Endothelial cell of umbilical vein (primary cell): ENCODE data around the gene NSD1. TPM values are rescaled to one million over a fixed set of nuclear protein-coding genes. Genes with fewer than 3 reads are reported as not detected.

ENCODE experiments used
- BruUV-seq: library from RNA; stranded (reverse); fragments of 400-500 nt; replicated peaks from 2 replicates; lab custom pipeline; 2021; lab: Mats Ljungman, UMichigan
- CTCF ChIA-PET: fragments of 300-600, 350-600 bp; sonication (Branson Sonifier 250); formaldehyde crosslinking; loops from one replicate; lab custom pipeline; 2021; ENCODE audit warnings: antibody characterized with exemption, inconsistent platforms; lab: Charles Lee
- POLR2A ChIA-PET: fragments of 300-600, 350-600 bp; sonication (Branson Sonifier 250); formaldehyde crosslinking; loops from one replicate; lab custom pipeline; 2021; ENCODE audit warnings: antibody characterized with exemption, inconsistent platforms; lab: Charles Lee
- DNase-seq: peaks from one replicate; pipeline ENCODE4 v3.0.0-alpha.2; 2011; ENCODE audit warnings: low read depth, low spot score
- FAIRE-seq: peaks from 2 replicates; lab custom pipeline; 2011; peaks lifted over from hg19 to GRCh38; lab: Jason Lieb, UNC
- H2AFZ ChIP-seq: 2 replicates; pipeline ENCODE4 v1.6.0; 2012; ENCODE audit warnings: low read depth, low read length, control low read depth, inconsistent platforms
- H3K27ac ChIP-seq: 2 replicates; pipeline ENCODE4 v1.5.1; 2011; ENCODE audit warnings: low read depth, mild to moderate bottlenecking, control low read depth, low read length, moderate library complexity; ENCODE audit not compliant: insufficient read depth
- H3K27me3 ChIP-seq, 2 experiments: 2 replicates each; pipeline versions ENCODE4 v1.6.0 to v1.6.1; 2011; ENCODE audit warnings: low read length in 2 of 2, mixed read lengths in 1 of 2; ENCODE audit not compliant: control insufficient read depth in 2 of 2, insufficient read depth in 2 of 2
- H3K36me3 ChIP-seq, 2 experiments: 2 replicates in 1 of 2; 3 replicates in 1 of 2; pipeline ENCODE4 v1.5.1; 2011; ENCODE audit warnings: low read length in 2 of 2, mild to moderate bottlenecking in 1 of 2, moderate library complexity in 1 of 2; ENCODE audit not compliant: control insufficient read depth in 2 of 2, insufficient read depth in 2 of 2; ENCODE audit errors: extremely low read depth in 1 of 2
- H3K4me1 ChIP-seq: 3 replicates; pipeline ENCODE4 v1.5.1; 2011; ENCODE audit warnings: mild to moderate bottlenecking, low read length; ENCODE audit not compliant: control insufficient read depth, insufficient read depth; ENCODE audit errors: extremely low read depth
- H3K4me2 ChIP-seq: 2 replicates; pipeline ENCODE4 v1.6.1; 2011; ENCODE audit warnings: low read length, control low read depth, mixed read lengths; ENCODE audit not compliant: insufficient read depth
- H3K4me3 ChIP-seq, 3 experiments: fragments of 200-600 bp in 1 of 3; sonication (generic), shearing (Covaris generic) in 1 of 3; replicated peaks in 1 of 3; 2 replicates each; pipeline ENCODE4 v1.5.1; 2011 to 2016; ENCODE audit warnings: control low read depth in 3 of 3, low read length in 3 of 3, mild to moderate bottlenecking in 2 of 3, inconsistent platforms in 1 of 3, low read depth in 1 of 3, moderate library complexity in 1 of 3; ENCODE audit not compliant: insufficient read depth in 1 of 3
- H3K79me2 ChIP-seq: 2 replicates; pipeline ENCODE4 v1.6.0; 2012; ENCODE audit warnings: low read length, inconsistent platforms; ENCODE audit not compliant: control insufficient read depth, insufficient read depth
- H3K9ac ChIP-seq: replicated peaks from 2 replicates; pipeline ENCODE3; 2011; ENCODE audit warnings: low read length, control low read depth; ENCODE audit not compliant: insufficient read depth; ENCODE audit errors: extremely low read depth
- H3K9me1 ChIP-seq: replicated peaks from 3 replicates; pipeline ENCODE4 v1.6.0; 2011; ENCODE audit warnings: mild to moderate bottlenecking, low read length; ENCODE audit not compliant: control insufficient read depth, insufficient read depth; ENCODE audit errors: extremely low read depth
- H3K9me3 ChIP-seq: replicated peaks from 2 replicates; pipeline ENCODE4 v1.5.1; 2012; ENCODE audit warnings: low read length, inconsistent platforms; ENCODE audit not compliant: control insufficient read depth, insufficient read depth
- H4K20me1 ChIP-seq: replicated peaks from 2 replicates; pipeline ENCODE3; 2011; ENCODE audit warnings: mild to moderate bottlenecking, low read length; ENCODE audit not compliant: control insufficient read depth, insufficient read depth; ENCODE audit errors: extremely low read depth
- CTCF ChIP-seq, 2 donors: IDR thresholded peaks; 1 replicate in 1 of 2; 2 replicates in 1 of 2; pipeline ENCODE4 v1.5.1; 2011; ENCODE audit warnings: low read length in 2 of 2, mild to moderate bottlenecking in 2 of 2, moderate library complexity in 2 of 2, control low read depth in 1 of 2, inconsistent platforms in 1 of 2, low read depth in 1 of 2; ENCODE audit not compliant: insufficient read depth in 1 of 2; ENCODE audit errors: extremely low read depth in 1 of 2
- EZH2 ChIP-seq: IDR thresholded peaks from 2 replicates; pipeline ENCODE4 v1.6.1; 2012; ENCODE audit warnings: borderline replicate concordance, low read depth, mild to moderate bottlenecking, moderate library complexity, low read length, inconsistent platforms; ENCODE audit not compliant: severe bottlenecking
- FOS ChIP-seq: IDR thresholded peaks from 2 replicates; pipeline ENCODE4 v1.6.1; 2011; ENCODE audit warnings: mild to moderate bottlenecking, low read length, moderate library complexity, borderline replicate concordance; ENCODE audit not compliant: insufficient read depth
- GATA2 ChIP-seq: IDR thresholded peaks from 2 replicates; pipeline ENCODE4 v1.7.0; 2011; ENCODE audit warnings: low read depth, mild to moderate bottlenecking, moderate library complexity, mixed read lengths, low read length; ENCODE audit not compliant: insufficient read length, insufficient read depth
- JUN ChIP-seq: IDR thresholded peaks from 2 replicates; pipeline ENCODE4 v1.6.1; 2011; ENCODE audit warnings: borderline replicate concordance, low read depth; ENCODE audit not compliant: insufficient read length, insufficient read depth
- MAX ChIP-seq: IDR thresholded peaks from 2 replicates; pipeline ENCODE4 v1.6.1; 2011; ENCODE audit not compliant: insufficient read depth, insufficient read length
- MYC ChIP-seq: IDR thresholded peaks from one replicate; pipeline ENCODE4 v1.6.1; 2011; ENCODE audit warnings: mild to moderate bottlenecking, low read depth, low read length
- POLR2A ChIP-seq: IDR thresholded peaks from 2 replicates; pipeline ENCODE4 v1.6.1; 2012; ENCODE audit warnings: low read depth, mild to moderate bottlenecking, control low read depth, low read length
- POLR2AphosphoS5 ChIP-seq: IDR thresholded peaks from 2 replicates; pipeline ENCODE4 v1.6.1; 2012; ENCODE audit warnings: low read depth, mild to moderate bottlenecking, control low read depth, low read length, moderate library complexity; ENCODE audit not compliant: insufficient read depth
- dilution Hi-C: fragments of 300-500 bp; cut with MboI; formaldehyde crosslinking; loops from one replicate; pipeline ENCODE4 v1.15.0; 2019; ENCODE audit warnings: low sequenced_read_pairs; ENCODE audit not compliant: extremely low pct_ligation_motif_present
- intact Hi-C: fragments of 100-400 bp; cut with micrococcal nuclease; formaldehyde crosslinking; loops from one replicate; pipeline ENCODE4 v1.10.0; 2022
- polyA plus RNA-seq, 4 experiments: library from polyadenylated mRNA; depleted of rRNA in 3 of 4; stranded (reverse) in 3 of 4; unstranded in 1 of 4; fragments of >200 nt; gene quantifications; 2 replicates each; pipeline versions ENCODE4 v1.2.1 to v1.2.3, GENCODE V29; 2011 to 2012; ENCODE audit warnings: missing spikeins in 1 of 4
- total RNA-seq: library from RNA; stranded (reverse); gene quantifications from 2 replicates; pipeline ENCODE4 v1.2.3, GENCODE V29; 2021

NSD1 gene
- total and polyA plus RNA-seq, 2 donors (not counting 3 experiments of a cell fraction or from before 2014, with no cell fraction given), result 14.4 to 90.4 TPM

DNA sequence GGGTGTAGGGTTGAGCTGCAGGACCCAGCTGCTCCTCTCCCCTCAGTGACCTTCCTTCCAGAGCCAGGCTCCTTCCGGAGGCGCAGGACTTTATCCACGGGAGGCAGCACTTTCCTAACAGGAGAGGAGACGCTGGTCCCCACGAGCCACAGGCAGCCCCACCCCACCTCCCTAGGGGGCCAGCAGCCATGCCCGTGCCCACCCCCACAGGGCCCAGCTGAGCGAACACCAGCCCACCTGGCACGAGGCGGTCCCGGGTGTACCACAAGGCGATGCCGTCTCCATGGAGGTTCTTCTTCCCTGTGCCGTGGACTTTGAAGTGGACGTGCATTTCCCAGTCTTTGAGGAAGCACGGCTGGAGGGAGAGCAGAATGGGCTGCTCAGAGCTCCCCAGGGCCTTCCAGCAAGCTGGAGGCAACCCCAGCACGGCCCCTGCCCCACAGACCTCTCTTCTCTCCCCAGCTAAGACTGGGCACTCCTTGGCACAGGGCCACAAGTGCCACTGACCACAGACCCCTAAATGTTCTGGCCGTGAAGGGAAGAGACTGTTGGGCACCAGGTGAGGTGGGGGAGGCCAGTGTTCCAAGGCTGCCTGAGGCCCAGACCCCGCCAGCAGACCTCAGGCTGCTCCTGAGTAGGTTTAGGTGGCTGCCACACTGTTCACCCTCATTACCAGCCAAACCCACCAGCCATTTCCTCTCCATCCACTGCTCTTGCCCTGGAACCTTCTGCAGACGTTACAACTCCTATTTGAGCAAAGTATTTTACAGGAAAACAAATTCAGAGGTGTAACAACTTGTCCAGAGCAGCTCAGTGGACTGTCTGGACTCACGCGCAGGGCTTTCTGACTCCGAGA, 204.9 kb downstream of the NSD1 start:
- no peak for TF ChIP-seq EZH2
- no peak for TF ChIP-seq CTCF (IDR thresholded peaks at IDR 0.05; ENCODE audit: extremely low read depth in 1 of 2, insufficient read depth in 1 of 2, low read depth in 1 of 2, low read length in 2 of 2)
- no peak for TF ChIP-seq GATA2
- no peak for TF ChIP-seq POLR2A
- TF ChIP-seq FOS, result no peak
- TF ChIP-seq POLR2AphosphoS5, result no peak
- no peak for TF ChIP-seq MAX
- no peak for TF ChIP-seq JUN
- no peak for TF ChIP-seq MYC
- Histone ChIP-seq H3K27ac (no peak overlapping the region), H3K9me1 (no peaks in the 10 kb centered on the region), H3K27me3 (no peaks in the 10 kb centered on the region), H3K4me2 (no peak overlapping the region), H3K36me3 (peaks cover 6 to 52% of the 10 kb centered on the region in 2 experiments), H2AFZ (no peak overlapping the region), H3K79me2 (peaks cover 21% of the 10 kb centered on the region), H3K9ac (no peak overlapping the region), H3K9me3 (no peaks in the 10 kb centered on the region), H4K20me1 (peaks cover 3% of the 10 kb centered on the region), H3K4me1 (no peaks in the 10 kb centered on the region), H3K4me3 (no peak overlapping the region)
- dilution Hi-C loops, result no loop called here
- DNase-seq, result no peak
- FAIRE-seq, result no peak
- no TSS peak for BruUV-seq
- CTCF ChIA-PET, result interaction anchor here (1.0 kb wide), 1 partner anchor 29 kb away, joined by 4 read pairs; no protein-coding TSS in a partner anchor
- intact Hi-C loops, result no loop called here
- POLR2A ChIA-PET, result no interaction called here
